DND-41 (cell line): ENCODE data around the gene TBC1D14.

Source experiments
- ATAC-seq: fragments of 200-7000 bp; cut with Tn5 transposase; 3 replicates; pipeline ENCODE4 v1.9.1; 2021; ENCODE audit warnings: low read depth; ENCODE audit not compliant: insufficient read depth
- DNase-seq: peaks from one replicate; pipeline ENCODE4 v3.0.0-alpha.2; 2020
- H2AFZ ChIP-seq: 2 replicates; pipeline ENCODE4 v1.6.0; 2012; ENCODE audit warnings: low read depth, low read length
- H3K27ac ChIP-seq: 2 replicates; pipeline ENCODE4 v1.5.1; 2012; ENCODE audit warnings: low read length, inconsistent platforms
- H3K27me3 ChIP-seq: fragments of 200-600 bp; sonication (generic); 2 replicates; pipeline ENCODE4 v1.6.0; 2012; ENCODE audit warnings: low read length, mild to moderate bottlenecking, inconsistent platforms; ENCODE audit not compliant: insufficient read depth, poor library complexity
- H3K36me3 ChIP-seq: 2 replicates; pipeline ENCODE4 v1.5.1; 2012; ENCODE audit warnings: low read length, inconsistent platforms; ENCODE audit not compliant: insufficient read depth
- H3K4me1 ChIP-seq: 2 replicates; pipeline ENCODE4 v1.5.1; 2012; ENCODE audit warnings: mild to moderate bottlenecking, low read length; ENCODE audit not compliant: insufficient read depth
- H3K4me2 ChIP-seq: 2 replicates; pipeline ENCODE4 v1.6.0; 2012; ENCODE audit warnings: mild to moderate bottlenecking, moderate library complexity, low read length, inconsistent platforms; ENCODE audit not compliant: insufficient read depth
- H3K4me3 ChIP-seq, 2 experiments: fragments of 200-600 bp in 1 of 2; shearing (Covaris generic) in 1 of 2; 2 replicates each; pipeline ENCODE4 v1.5.1; 2012 to 2016; ENCODE audit warnings: inconsistent platforms in 2 of 2, low read length in 2 of 2, mild to moderate bottlenecking in 2 of 2, low read depth in 1 of 2, moderate library complexity in 1 of 2
- H3K79me2 ChIP-seq: 2 replicates; pipeline ENCODE4 v1.6.0; 2012; ENCODE audit warnings: low read length, inconsistent platforms; ENCODE audit not compliant: insufficient read depth
- H3K9ac ChIP-seq: 2 replicates; pipeline ENCODE4 v1.6.0; 2012; ENCODE audit warnings: low read depth, mild to moderate bottlenecking, inconsistent platforms, low read length, moderate library complexity
- H3K9me3 ChIP-seq: 2 replicates; pipeline ENCODE4 v1.5.1; 2012; ENCODE audit warnings: low read length, moderate library complexity, mild to moderate bottlenecking, inconsistent platforms; ENCODE audit not compliant: insufficient read depth, severe bottlenecking
- H4K20me1 ChIP-seq: 2 replicates; pipeline ENCODE4 v1.6.0; 2012; ENCODE audit warnings: low read length; ENCODE audit not compliant: insufficient read depth
- CTCF ChIP-seq: IDR thresholded peaks from 2 replicates; pipeline ENCODE4 v1.5.1; 2012; ENCODE audit warnings: borderline replicate concordance, low read length, moderate library complexity, mild to moderate bottlenecking; ENCODE audit not compliant: poor library complexity, severe bottlenecking; ENCODE audit errors: extremely low read depth
- EZH2 ChIP-seq: IDR thresholded peaks from 3 replicates; pipeline ENCODE4 v1.6.1; 2012; ENCODE audit warnings: borderline replicate concordance, low read depth, mild to moderate bottlenecking, moderate library complexity, low read length, inconsistent platforms; ENCODE audit not compliant: severe bottlenecking

Gene TBC1D14

GRCh38 chr4:6990661-6991060, 81.0 kb downstream of the TBC1D14 start:
- TF ChIP-seq CTCF = no peak
- no peak for TF ChIP-seq EZH2
- H2AFZ ChIP-seq = no peak overlapping the region
- H3K36me3 ChIP-seq = peaks cover 50% of the 10 kb centered on the region
- H3K4me3 ChIP-seq = no peak overlapping the region
- no peaks in the 10 kb centered on the region for H3K9me3 ChIP-seq
- peaks cover 32% of the 10 kb centered on the region for H3K4me1 ChIP-seq
- H3K9ac ChIP-seq = no peak overlapping the region
- no peaks in the 10 kb centered on the region for H3K27me3 ChIP-seq
- peaks cover 68% of the 10 kb centered on the region for H3K79me2 ChIP-seq
- DNase-seq (no peak), ATAC-seq (no peak)
- H3K4me2 ChIP-seq = no peak overlapping the region
- peaks cover 46% of the 10 kb centered on the region for H4K20me1 ChIP-seq
- no peak overlapping the region for H3K27ac ChIP-seq

GRCh38 chr4:6991249-6991648, 81.6 kb downstream of the TBC1D14 start:
- H3K4me1 ChIP-seq = peaks cover 26% of the 10 kb centered on the region
- peaks cover 43% of the 10 kb centered on the region for H4K20me1 ChIP-seq
- H3K9me3 ChIP-seq = no peaks in the 10 kb centered on the region
- H2AFZ ChIP-seq = no peak overlapping the region
- H3K27ac ChIP-seq = no peak overlapping the region
- no peak overlapping the region for H3K9ac ChIP-seq
- no peak overlapping the region for H3K4me3 ChIP-seq
- H3K79me2 ChIP-seq = peaks cover 62% of the 10 kb centered on the region
- ATAC-seq = no peak
- no peak for TF ChIP-seq EZH2
- no peak for TF ChIP-seq CTCF
- H3K27me3 ChIP-seq = no peaks in the 10 kb centered on the region
- H3K36me3 ChIP-seq = peaks cover 52% of the 10 kb centered on the region
- no peak overlapping the region for H3K4me2 ChIP-seq
- no peak for DNase-seq

- no peaks in the 10 kb centered on the region for H3K9me3 ChIP-seq
- ATAC-seq (no peak), DNase-seq (no peak)
- peaks cover 41% of the 10 kb centered on the region for H4K20me1 ChIP-seq
- H2AFZ ChIP-seq = no peak overlapping the region
- peaks cover 58% of the 10 kb centered on the region for H3K36me3 ChIP-seq
- H3K4me2 ChIP-seq = no peak overlapping the region
- no peak overlapping the region for H3K27ac ChIP-seq
- H3K27me3 ChIP-seq = no peaks in the 10 kb centered on the region
- no peak overlapping the region for H3K4me3 ChIP-seq
- H3K4me1 ChIP-seq = peaks cover 24% of the 10 kb centered on the region
- H3K9ac ChIP-seq = no peak overlapping the region
- TF ChIP-seq EZH2 (no peak), CTCF (no peak)
- H3K79me2 ChIP-seq = peaks cover 59% of the 10 kb centered on the region
Measured at GRCh38 chr4:6991771-6992557, 82.3 kb downstream of the TBC1D14 start.
